ENCODE measurements around the gene HS3ST6. TPM values are rescaled to one million over a fixed set of nuclear protein-coding genes. Genes with fewer than 3 reads are reported as not detected.
"Not testable (repeated sequence)": the region's sequence is repeated elsewhere in the genome, so short reads cannot be mapped to it uniquely, and the experiment has no call there.

The HS3ST6 gene
- total RNA-seq, 3 donors from 2014 or later: 2.5 to 3.1 (median 2.6) TPM

GRCh38 chr16:1942810-1943726 lies 24.9 kb upstream of the HS3ST6 start, which contains the start of gene MSRB1:
Gene MSRB1, minus strand, starts transcription at chr16:1943199. Its CDS starts 43 bp downstream, at chr16:1943156.
- ATAC-seq (peak; percentile 92), DNase-seq (peak; percentile 100)
- H3K9me3 ChIP-seq: no peaks in the 10 kb centered on the region
- H3K4me1 ChIP-seq (ENCODE audit: low read depth): peaks cover 40% of the 10 kb centered on the region
- TF ChIP-seq CTCF (IDR thresholded peaks at IDR 0.05): no peak
- intact Hi-C loops (cut with DNase I, micrococcal nuclease): no loop called here
- peak within 1 kb of the TSS; percentile 57 for H3K4me3 ChIP-seq
- H3K36me3 ChIP-seq (ENCODE audit: low read depth): no peaks in the 10 kb centered on the region

GRCh38 chr16:1942047-1942809 lies 24.0 kb upstream of the HS3ST6 start:
- ATAC-seq (peak; percentile 21), DNase-seq (peak in 2 of 3 donors; percentile 57 to 58)
- peak overlapping the region; percentile 57 for H3K4me3 ChIP-seq
- intact Hi-C loops (cut with DNase I, micrococcal nuclease): no loop called here
- H3K4me1 ChIP-seq (ENCODE audit: low read depth): peaks cover 40% of the 10 kb centered on the region
- no peaks in the 10 kb centered on the region for H3K9me3 ChIP-seq
- H3K36me3 ChIP-seq (ENCODE audit: low read depth): no peaks in the 10 kb centered on the region
- no peak for TF ChIP-seq CTCF (IDR thresholded peaks at IDR 0.05)

- ATAC-seq (no peak), DNase-seq (peak in 2 of 3 donors; percentile 54 to 65)
- intact Hi-C loops (cut with DNase I, micrococcal nuclease): no loop called here
- no peak for TF ChIP-seq CTCF (IDR thresholded peaks at IDR 0.05)
- Histone ChIP-seq H3K36me3 (ENCODE audit: low read depth) (no peaks in the 10 kb centered on the region), H3K4me3 (no peak overlapping the region), H3K9me3 (no peaks in the 10 kb centered on the region), H3K4me1 (ENCODE audit: low read depth) (peaks cover 40% of the 10 kb centered on the region)
Measured at GRCh38 chr16:1941162-1942046, 23.2 kb upstream of the HS3ST6 start.

GRCh38 chr16:1940273-1941161 lies 22.3 kb upstream of the HS3ST6 start:
- H3K4me3 ChIP-seq: no peak overlapping the region
- ATAC-seq (peak; percentile 39), DNase-seq (peak; percentile 58 to 72 (median 71))
- peaks cover 40% of the 10 kb centered on the region for H3K4me1 ChIP-seq (ENCODE audit: low read depth)
- no peaks in the 10 kb centered on the region for H3K36me3 ChIP-seq (ENCODE audit: low read depth)
- no peak for TF ChIP-seq CTCF (IDR thresholded peaks at IDR 0.05)
- intact Hi-C loops (cut with DNase I, micrococcal nuclease): no loop called here
- H3K9me3 ChIP-seq: no peaks in the 10 kb centered on the region

DNA sequence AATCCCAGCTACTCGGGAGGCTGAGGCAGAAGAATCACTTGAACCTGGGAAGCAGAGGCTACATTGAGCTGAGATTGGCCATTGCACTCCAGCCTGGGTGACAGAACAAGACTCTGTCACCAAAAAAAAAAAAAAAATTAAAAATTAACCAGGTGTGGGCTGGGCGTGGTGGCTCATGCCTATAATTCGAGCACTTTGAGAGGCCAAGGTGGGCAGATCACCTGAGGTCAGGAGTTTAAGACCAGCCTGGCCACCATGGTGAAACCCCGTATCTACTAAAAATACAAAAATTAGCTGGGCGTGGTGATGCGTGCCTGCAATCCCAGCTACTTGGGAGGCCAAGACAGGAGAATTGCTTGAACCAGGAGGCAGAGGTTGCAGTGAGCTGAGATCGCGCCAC lies 21.6 kb upstream of the HS3ST6 start:
- H3K4me3 ChIP-seq; H3K9me3 ChIP-seq; ATAC-seq; DNase-seq; H3K36me3 ChIP-seq (ENCODE audit: low read depth); intact Hi-C loops (cut with DNase I, micrococcal nuclease): not testable (repeated sequence)
- H3K4me1 ChIP-seq (ENCODE audit: low read depth): peaks cover 40% of the 10 kb centered on the region
